Small intestine (tissue), 7 donors: ENCODE measurements around the gene CDIP1. TPM values are rescaled to one million over a fixed set of nuclear protein-coding genes. Genes with fewer than 3 reads are reported as not detected.

Source experiments
- DNase-seq, 2 donors: peaks; one replicate each; pipeline versions ENCODE4 v3.0.0 to v3.0.0-alpha.2; 2013
- FAIRE-seq: peaks from 2 replicates; lab custom pipeline; 2012; peaks lifted over from hg19 to GRCh38; lab: Jason Lieb, UNC
- H3K27ac ChIP-seq, 3 donors: one replicate each; pipeline ENCODE4 v1.5.1; 2013; ENCODE audit warnings: low read length in 2 of 3, mild to moderate bottlenecking in 2 of 3, control low read depth in 1 of 3, inconsistent platforms in 1 of 3, low read depth in 1 of 3, moderate library complexity in 1 of 3
- H3K27me3 ChIP-seq, 3 donors: one replicate each; pipeline ENCODE4 v1.6.1; 2013; ENCODE audit warnings: low read length in 3 of 3, inconsistent platforms in 1 of 3; ENCODE audit not compliant: control insufficient read depth in 3 of 3, insufficient read depth in 3 of 3
- H3K36me3 ChIP-seq, 3 donors: one replicate each; pipeline ENCODE4 v1.6.1; 2013; ENCODE audit warnings: low read length in 3 of 3, inconsistent platforms in 1 of 3, low read depth in 1 of 3, mild to moderate bottlenecking in 1 of 3, moderate library complexity in 1 of 3; ENCODE audit not compliant: control insufficient read depth in 3 of 3, insufficient read depth in 2 of 3
- H3K4me1 ChIP-seq, 3 donors: one replicate each; pipeline ENCODE4 v1.6.1; 2013; ENCODE audit warnings: low read length in 2 of 3, inconsistent platforms in 1 of 3, low read depth in 1 of 3, mild to moderate bottlenecking in 1 of 3, moderate library complexity in 1 of 3; ENCODE audit not compliant: control insufficient read depth in 3 of 3, insufficient read depth in 2 of 3
- H3K4me3 ChIP-seq, 3 donors: one replicate each; pipeline ENCODE4 v1.5.1; 2013; ENCODE audit warnings: low read length in 3 of 3, control low read depth in 1 of 3, inconsistent platforms in 1 of 3, low read depth in 1 of 3, mild to moderate bottlenecking in 1 of 3, moderate library complexity in 1 of 3
- H3K9me3 ChIP-seq, 2 donors: one replicate each; pipeline ENCODE4 v1.6.1; 2013; ENCODE audit warnings: low read depth in 1 of 2, low read length in 1 of 2; ENCODE audit not compliant: control insufficient read depth in 2 of 2, insufficient read depth in 1 of 2
- WGBS, 3 donors: extraction: QIAGEN DNeasy Blood & Tissue Kit; methylation state at CpG; one replicate each; pipeline ENCODE4 v1.1.7; 2013; 5-methylcytosine and 5-hydroxymethylcytosine counted together
- polyA plus RNA-seq, 4 donors: library from polyadenylated mRNA; stranded (reverse) in 3 of 4; unstranded in 1 of 4; fragments of 200-250 nt in 3 of 4; fragments of 120-200 nt in 1 of 4; gene quantifications; one replicate each; pipeline versions ENCODE4 v1.2.1 to v1.2.3, GENCODE V29; 2013
- donor health status: healthy with polysubstance abuse.
- donor health status: control.
- donor health status: control.
- donor health status: Bipolar disorder and iron deficiency.
- donor health status: healthy.

Gene CDIP1
- polyA plus RNA-seq, 4 donors, result 26.5 to 49.9 (median 42.3) TPM

DNA sequence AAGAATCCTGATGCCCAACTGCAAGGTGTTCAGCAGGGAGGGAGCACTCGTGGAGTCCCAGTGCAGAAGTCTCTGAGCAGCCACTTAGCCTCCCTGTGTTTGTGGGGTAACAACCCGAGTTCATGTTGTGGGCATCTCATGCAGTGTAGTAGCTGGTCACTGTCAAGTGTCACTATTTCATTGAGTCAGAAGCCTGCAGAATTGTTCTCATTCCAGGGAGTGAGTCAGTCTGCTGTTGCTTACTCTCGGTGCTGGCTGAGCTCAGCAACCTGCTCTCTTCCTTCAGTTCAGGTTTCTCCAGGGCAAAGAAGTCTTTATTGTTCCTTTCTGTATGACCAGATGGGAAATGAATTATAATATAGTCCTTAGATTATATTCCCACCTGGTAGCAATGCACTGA, 38.3 kb downstream of the CDIP1 start:
- peak in 1 of 2 donors; percentile 49 for DNase-seq
- WGBS, 3 donors, result 18 to 43% (median 29%) methylated on average over 3 of the region's 3 CpGs
- FAIRE-seq, result no peak

DNA sequence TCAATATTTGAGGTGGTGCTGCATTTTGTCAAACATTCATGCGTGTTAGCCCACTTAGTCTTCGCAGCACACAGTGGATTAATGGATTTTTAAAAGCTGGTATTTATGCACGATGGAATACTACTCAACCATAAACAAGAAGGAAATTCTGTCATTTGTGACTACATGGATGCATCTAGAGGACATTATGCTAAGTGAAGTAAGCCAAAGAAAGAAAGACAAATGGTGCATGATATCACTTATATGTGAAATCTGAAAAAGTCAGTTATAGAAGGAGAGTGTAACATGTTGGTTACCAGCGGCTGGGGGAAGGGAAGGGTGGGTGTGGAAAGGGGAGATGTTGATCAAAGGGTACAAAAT, 39.4 kb downstream of the CDIP1 start:
- WGBS, 3 donors, result 96 to 98% (median 98%) methylated on average over 4 of the region's 4 CpGs

More for the DNA sequence above, 38.3 kb downstream of the CDIP1 start:
- Histone ChIP-seq H3K4me3 (no peak overlapping the region), H3K36me3 (peaks cover 0 to 8% (median 4%) of the 10 kb centered on the region in 3 donors), H3K27ac (peak overlapping the region; percentile 22 to 66 (median 65)), H3K27me3 (no peaks in the 10 kb centered on the region), H3K4me1 (peaks cover 8 to 27% (median 15%) of the 10 kb centered on the region in 3 donors), H3K9me3 (no peaks in the 10 kb centered on the region)

DNA sequence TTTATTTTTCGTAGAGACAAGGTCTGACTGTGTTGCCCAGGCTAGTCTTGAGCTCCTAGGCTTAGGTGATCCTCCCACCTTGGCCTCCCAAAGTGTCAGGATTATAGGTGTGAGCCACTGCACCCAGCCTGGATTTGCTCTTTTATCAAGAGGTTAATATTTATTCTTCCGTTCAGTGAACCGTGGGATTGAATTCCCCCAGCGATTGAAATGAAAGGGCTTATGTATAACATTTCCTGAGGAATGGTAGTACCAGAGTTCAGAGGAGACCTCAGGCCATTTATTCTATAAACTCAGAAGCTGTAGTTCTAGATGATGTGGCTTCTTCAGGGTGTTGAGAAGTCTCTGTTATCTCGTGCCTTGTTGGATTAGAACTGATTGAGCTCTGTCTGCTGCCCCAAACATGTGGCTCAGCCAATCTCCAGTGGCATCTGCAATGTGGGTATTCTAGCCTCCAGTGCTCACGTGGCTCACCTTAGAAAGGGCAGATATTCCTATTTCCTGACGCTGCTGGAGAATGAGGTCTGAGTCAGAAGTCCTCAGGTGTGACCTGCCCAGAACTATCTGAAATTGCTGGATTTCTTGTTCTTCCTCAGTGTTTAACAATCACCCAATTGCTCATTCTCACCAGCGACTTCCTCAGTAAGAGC, 39.9 kb downstream of the CDIP1 start:
- H3K4me3 ChIP-seq, result no peak overlapping the region
- H3K27ac ChIP-seq, result no peak overlapping the region
- DNase-seq (no peak), FAIRE-seq (no peak)
- H3K9me3 ChIP-seq, result no peaks in the 10 kb centered on the region
- H3K27me3 ChIP-seq, result no peaks in the 10 kb centered on the region
- H3K4me1 ChIP-seq, result peaks cover 8 to 27% (median 15%) of the 10 kb centered on the region in 3 donors
- peaks cover 0 to 8% (median 5%) of the 10 kb centered on the region in 3 donors for H3K36me3 ChIP-seq
- WGBS, 3 donors, result 59 to 75% (median 59%) methylated on average over 8 of the region's 8 CpGs

More for the DNA sequence above, 39.4 kb downstream of the CDIP1 start:
- no peak for FAIRE-seq
- H3K4me1 ChIP-seq, result peaks cover 8 to 27% (median 15%) of the 10 kb centered on the region in 3 donors
- no peaks in the 10 kb centered on the region for H3K27me3 ChIP-seq
- H3K36me3 ChIP-seq, result peaks cover 0 to 8% (median 5%) of the 10 kb centered on the region in 3 donors
- H3K9me3 ChIP-seq, result no peaks in the 10 kb centered on the region
- H3K4me3 ChIP-seq, result no peak overlapping the region
- no peak overlapping the region for H3K27ac ChIP-seq
- no peak for DNase-seq

DNA sequence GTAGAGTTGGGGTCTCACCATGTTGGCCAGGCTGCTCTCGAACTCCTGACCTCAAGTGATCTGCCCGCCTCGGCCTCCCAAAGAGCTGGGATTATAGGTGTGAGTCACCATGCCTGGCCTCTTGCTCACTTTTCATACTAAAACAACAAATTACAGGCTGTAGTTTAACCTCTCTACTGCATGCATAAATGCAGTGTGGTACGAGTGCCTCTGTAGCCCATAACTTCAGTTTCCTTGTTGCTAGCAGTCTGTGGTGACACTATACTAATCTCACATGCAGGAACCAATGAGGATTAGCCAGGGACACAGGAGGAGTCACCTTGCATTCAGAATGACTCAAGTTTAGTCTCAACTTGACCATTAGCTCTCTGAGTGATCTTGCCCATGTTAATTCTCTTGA, 42.3 kb downstream of the CDIP1 start:
- H3K4me3 ChIP-seq, result no peak overlapping the region
- DNase-seq, result no peak
- peaks cover 8 to 22% (median 12%) of the 10 kb centered on the region in 3 donors for H3K4me1 ChIP-seq
- no peak for FAIRE-seq
- H3K36me3 ChIP-seq, result peaks cover 0 to 9% (median 8%) of the 10 kb centered on the region in 3 donors
- H3K27me3 ChIP-seq, result no peaks in the 10 kb centered on the region
- H3K9me3 ChIP-seq, result no peaks in the 10 kb centered on the region
- WGBS, 3 donors, result 86 to 92% (median 87%) methylated on average over 4 of the region's 4 CpGs
- no peak overlapping the region for H3K27ac ChIP-seq

DNA sequence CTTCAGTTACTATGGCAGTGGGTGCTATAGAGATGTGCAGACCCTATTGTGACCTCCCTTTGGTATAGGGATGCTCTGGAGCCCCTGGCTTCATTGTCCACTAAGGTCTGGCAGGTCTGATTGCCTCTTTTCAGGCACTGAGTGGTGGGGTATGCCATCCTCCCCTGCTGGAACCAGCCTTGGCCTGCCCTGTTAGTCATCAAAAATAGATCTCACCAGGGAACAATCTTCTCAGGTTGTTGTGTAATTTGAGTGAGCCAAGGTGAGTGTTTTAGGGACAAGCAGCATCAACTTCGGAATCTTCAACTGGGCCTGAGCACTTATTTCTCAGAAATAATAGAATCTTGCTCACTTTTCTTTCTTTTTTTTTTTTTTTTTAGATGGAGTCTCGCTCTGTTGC, 42.8 kb downstream of the CDIP1 start:
- H3K27me3 ChIP-seq, result no peaks in the 10 kb centered on the region
- no peak overlapping the region for H3K4me3 ChIP-seq
- no peak overlapping the region for H3K27ac ChIP-seq
- FAIRE-seq (no peak), DNase-seq (no peak)
- H3K4me1 ChIP-seq, result peaks cover 8 to 17% (median 12%) of the 10 kb centered on the region in 3 donors
- 90 to 95% (median 95%) methylated on average over 2 of the region's 2 CpGs for WGBS, 3 donors
- H3K9me3 ChIP-seq, result no peaks in the 10 kb centered on the region
- peaks cover 0 to 10% (median 8%) of the 10 kb centered on the region in 3 donors for H3K36me3 ChIP-seq

DNA sequence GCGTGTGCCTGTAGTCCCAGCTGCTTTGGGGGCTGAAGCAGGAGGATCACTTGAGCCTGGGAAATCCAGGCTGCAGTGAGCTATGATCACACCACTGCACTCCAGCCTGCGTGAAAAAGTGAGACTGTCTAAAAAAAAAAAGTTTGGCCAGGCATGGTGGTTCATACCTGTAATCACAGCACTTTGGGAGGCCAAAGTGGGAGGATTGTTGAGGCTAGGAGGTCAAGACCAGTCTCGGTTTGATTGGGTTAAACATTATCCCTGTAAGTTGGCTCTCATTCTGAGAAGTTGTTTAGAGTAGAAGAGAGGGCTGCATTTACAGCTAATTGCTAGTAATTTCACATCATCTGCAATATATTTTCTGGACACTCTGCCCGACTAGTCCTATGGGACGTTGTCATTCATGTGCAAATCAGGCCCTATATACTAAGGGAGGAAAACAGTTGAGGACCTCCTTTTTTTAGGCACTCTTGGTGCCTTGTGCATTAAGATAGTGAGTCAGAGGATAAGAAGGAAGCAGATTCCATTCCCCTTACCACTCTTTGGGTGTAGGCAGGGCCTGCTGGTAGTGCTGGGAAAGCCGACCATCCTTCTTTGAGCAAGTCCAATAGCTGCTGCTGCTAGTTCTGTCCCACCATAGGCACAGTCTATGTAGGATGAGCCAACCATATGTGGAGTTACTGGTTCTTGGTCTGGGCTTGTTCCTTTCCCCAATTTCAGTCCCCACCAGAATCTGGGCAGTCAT, 43.7 kb downstream of the CDIP1 start:
- WGBS, 3 donors, result 77 to 87% (median 86%) methylated on average over 6 of the region's 6 CpGs
- H3K9me3 ChIP-seq, result no peaks in the 10 kb centered on the region
- no peak for DNase-seq
- peaks cover 2 to 11% (median 8%) of the 10 kb centered on the region in 3 donors for H3K36me3 ChIP-seq
- H3K27ac ChIP-seq, result no peak overlapping the region
- H3K4me1 ChIP-seq, result peaks cover under 1 to 9% (median 6%) of the 10 kb centered on the region in 3 donors
- H3K4me3 ChIP-seq, result no peak overlapping the region
- H3K27me3 ChIP-seq, result no peaks in the 10 kb centered on the region
- FAIRE-seq, result no peak

DNA sequence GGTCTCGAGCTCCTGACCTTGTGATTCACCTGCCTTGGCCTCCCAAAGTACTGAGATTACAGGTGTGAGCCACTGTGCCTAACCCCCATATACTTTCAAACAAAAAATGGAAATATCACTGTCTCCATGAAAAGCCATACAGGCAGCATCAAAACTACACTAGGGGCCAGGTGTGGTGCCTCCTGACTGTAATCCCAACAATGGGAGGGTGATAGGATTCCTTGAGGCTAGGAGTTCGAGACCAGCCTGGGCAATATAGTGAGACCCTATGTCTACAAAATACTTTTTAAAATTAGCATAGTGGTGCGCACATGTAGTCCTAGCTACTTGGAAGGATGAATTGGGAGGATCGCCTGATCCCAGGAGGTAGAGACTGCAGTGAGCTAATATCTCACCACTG, 46.7 kb downstream of the CDIP1 start:
- H3K4me1 ChIP-seq, result peaks cover 0 to under 1% (median 0%) of the 10 kb centered on the region in 3 donors
- FAIRE-seq, result no peak
- WGBS, 3 donors, result 91 to 97% (median 96%) methylated on average over 4 of the region's 4 CpGs

DNA sequence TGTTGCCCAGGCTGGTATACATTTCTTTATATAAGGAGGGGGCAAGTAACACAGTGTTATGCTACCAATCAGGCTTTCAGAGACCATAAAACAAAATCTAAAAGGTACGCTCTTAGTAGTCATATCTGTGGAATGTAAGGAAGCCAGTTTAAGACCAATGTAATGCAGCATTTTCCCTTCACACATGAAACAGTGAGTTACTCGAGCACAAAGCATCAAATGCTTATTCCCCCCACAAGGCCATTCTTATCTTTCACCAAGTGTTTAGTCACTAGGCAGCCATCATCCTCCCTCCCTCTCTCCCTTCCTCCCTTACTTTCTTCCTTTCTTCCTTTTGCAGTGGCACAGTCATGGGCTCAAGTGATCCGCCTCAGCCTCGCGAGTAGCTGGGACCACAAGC, 49.5 kb downstream of the CDIP1 start:
- Histone ChIP-seq H3K27ac (peak overlapping the region in 2 of 3 donors; percentile 54 to 61), H3K4me3 (no peak overlapping the region), H3K4me1 (no peaks in the 10 kb centered on the region), H3K9me3 (no peaks in the 10 kb centered on the region), H3K27me3 (no peaks in the 10 kb centered on the region), H3K36me3 (peaks cover 0 to 34% (median 10%) of the 10 kb centered on the region in 3 donors)
- WGBS, 3 donors, result 85 to 91% (median 89%) methylated on average over 5 of the region's 5 CpGs
- no peak for FAIRE-seq
- no peak for DNase-seq

More for the DNA sequence above, 46.7 kb downstream of the CDIP1 start:
- H3K36me3 ChIP-seq, result peaks cover 2 to 20% (median 4%) of the 10 kb centered on the region in 3 donors
- H3K9me3 ChIP-seq, result no peaks in the 10 kb centered on the region
- no peaks in the 10 kb centered on the region for H3K27me3 ChIP-seq
- DNase-seq, result no peak
- H3K4me3 ChIP-seq, result no peak overlapping the region
- no peak overlapping the region for H3K27ac ChIP-seq
